A673 (cell line): ENCODE results near the gene HCFC2. TPM values are rescaled to one million over a fixed set of nuclear protein-coding genes. Genes with fewer than 3 reads are reported as not detected.

Source experiments
- BruUV-seq: library from RNA; stranded (reverse); fragments of 400-500 nt; replicated peaks from 2 replicates; lab custom pipeline; 2021; lab: Mats Ljungman, UMichigan
- CTCF ChIA-PET: fragments of 300-600 bp; sonication (Branson Sonifier 250); formaldehyde crosslinking; loops from one replicate; lab custom pipeline; 2022; ENCODE audit warnings: antibody characterized with exemption; lab: Charles Lee
- POLR2A ChIA-PET: fragments of 300-600 bp; sonication (Branson Sonifier 250); formaldehyde crosslinking; loops from one replicate; lab custom pipeline; 2022; ENCODE audit warnings: antibody characterized with exemption; ENCODE audit not compliant: low non-redundant PET; lab: Charles Lee
- DNase-seq: peaks from one replicate; pipeline ENCODE4 v3.0.0-alpha.2; 2015; ENCODE audit warnings: low spot score
- H3K27ac ChIP-seq: fragments of 200-600 bp; sonication (generic); 2 replicates; pipeline ENCODE4 v1.5.1; 2016; ENCODE audit warnings: mixed run types, low read depth, mild to moderate bottlenecking, mixed read lengths, antibody characterized with exemption, low read length; ENCODE audit not compliant: poor library complexity, severe bottlenecking
- H3K27me3 ChIP-seq: fragments of 200-600 bp; sonication (generic); replicated peaks from 2 replicates; pipeline ENCODE4 v1.6.1; 2017; ENCODE audit warnings: mixed run types, low read depth, mild to moderate bottlenecking, mixed read lengths, antibody characterized with exemption, low read length; ENCODE audit not compliant: insufficient read depth, poor library complexity
- H3K36me3 ChIP-seq: fragments of 200-600 bp; sonication (generic); 2 replicates; pipeline ENCODE4 v1.6.1; 2016; ENCODE audit warnings: mixed run types, mild to moderate bottlenecking, mixed read lengths, antibody characterized with exemption, low read length; ENCODE audit not compliant: insufficient read depth, poor library complexity, severe bottlenecking
- H3K4me1 ChIP-seq: fragments of 200-600 bp; sonication (generic); 2 replicates; pipeline ENCODE4 v1.6.1; 2017; ENCODE audit warnings: mixed run types, mild to moderate bottlenecking, mixed read lengths, antibody characterized with exemption, low read length; ENCODE audit not compliant: insufficient read depth, poor library complexity, severe bottlenecking
- H3K4me3 ChIP-seq: fragments of 200-600 bp; sonication (generic); 2 replicates; pipeline ENCODE4 v1.5.1; 2016; ENCODE audit warnings: low read depth, mixed run types, mild to moderate bottlenecking, mixed read lengths, low read length; ENCODE audit not compliant: poor library complexity, severe bottlenecking
- H3K9me3 ChIP-seq: fragments of 200-600 bp; sonication (generic); 2 replicates; pipeline ENCODE4 v1.6.1; 2016; ENCODE audit warnings: mixed run types, low read depth, mild to moderate bottlenecking, mixed read lengths, antibody characterized with exemption, low read length; ENCODE audit not compliant: poor library complexity, severe bottlenecking
- CTCF ChIP-seq: fragments of 300-800, 200-600 bp; sonication (generic); conservative IDR thresholded peaks from 2 replicates; pipeline ENCODE4 v1.5.1; 2017; ENCODE audit warnings: low read depth, mild to moderate bottlenecking, antibody characterized with exemption, low read length, moderate library complexity, mixed read lengths
- EZH2 ChIP-seq: fragments of 200-600 bp; sonication (generic); IDR thresholded peaks from 2 replicates; pipeline ENCODE4 v1.6.1; 2017; ENCODE audit warnings: borderline replicate concordance, low read depth, mild to moderate bottlenecking, mixed read lengths, antibody characterized with exemption, low read length; ENCODE audit not compliant: poor library complexity, severe bottlenecking
- intact Hi-C: fragments of 100-400 bp; cut with micrococcal nuclease; formaldehyde crosslinking; loops from one replicate; pipeline ENCODE4 v1.10.0; 2022; ENCODE audit not compliant: unreplicated experiment
- total RNA-seq: library from RNA; stranded (reverse); gene quantifications from 2 replicates; pipeline ENCODE4 v1.2.3, GENCODE V29; 2021

HCFC2 gene
- total RNA-seq, 1 experiment from 2014 or later: 8.5 TPM

GRCh38 chr12:104094284-104094683, 30.0 kb downstream of the HCFC2 start:
- ChIA-PET POLR2A (no interaction called here), CTCF (no interaction called here)
- intact Hi-C loops: no loop called here
- Histone ChIP-seq H3K9me3 (no peaks in the 10 kb centered on the region), H3K27ac (no peak overlapping the region), H3K4me1 (no peaks in the 10 kb centered on the region), H3K4me3 (no peak overlapping the region), H3K27me3 (no peaks in the 10 kb centered on the region), H3K36me3 (peaks cover 15% of the 10 kb centered on the region)
- DNase-seq: no peak
- BruUV-seq: no TSS peak
- no peak for TF ChIP-seq EZH2
- no peak for TF ChIP-seq CTCF

GRCh38 chr12:104095289-104095688, 31.0 kb downstream of the HCFC2 start:
- TF ChIP-seq EZH2 (no peak), CTCF (no peak)
- Histone ChIP-seq H3K9me3 (no peaks in the 10 kb centered on the region), H3K4me3 (no peak overlapping the region), H3K36me3 (peaks cover 15% of the 10 kb centered on the region), H3K27ac (no peak overlapping the region), H3K4me1 (no peaks in the 10 kb centered on the region), H3K27me3 (no peaks in the 10 kb centered on the region)
- CTCF ChIA-PET: no interaction called here
- no TSS peak for BruUV-seq
- no peak for DNase-seq
- intact Hi-C loops: no loop called here
- POLR2A ChIA-PET: no interaction called here

- Histone ChIP-seq H3K9me3 (no peaks in the 10 kb centered on the region), H3K36me3 (peaks cover 15% of the 10 kb centered on the region), H3K27ac (no peak overlapping the region), H3K27me3 (no peaks in the 10 kb centered on the region), H3K4me1 (no peaks in the 10 kb centered on the region), H3K4me3 (no peak overlapping the region)
- BruUV-seq: no TSS peak
- TF ChIP-seq EZH2 (no peak), CTCF (no peak)
- DNase-seq: no peak
- intact Hi-C loops: no loop called here
- ChIA-PET POLR2A (no interaction called here), CTCF (no interaction called here)
Measured at GRCh38 chr12:104097954-104098353, 33.6 kb downstream of the HCFC2 start.
